PFSK-1 (cell line): ENCODE results near the gene FOXK1.

Experiments
- POLR2AphosphoS5 ChIP-seq: IDR thresholded peaks from 2 replicates; pipeline ENCODE4 v1.6.1; 2012; ENCODE audit warnings: low read depth, mild to moderate bottlenecking, control low read depth, low read length, moderate library complexity
- SIN3A ChIP-seq: IDR thresholded peaks from 2 replicates; pipeline ENCODE4 v1.6.1; 2012; ENCODE audit warnings: mild to moderate bottlenecking, low read length, moderate library complexity, borderline replicate concordance; ENCODE audit not compliant: insufficient read depth
- TF ChIP-seq, protein P1 (sequence below), 2 experiments: IDR thresholded peaks; 2 replicates each; pipeline versions ENCODE4 v1.6.1 to v1.8.0; 2011 to 2012; ENCODE audit warnings: low read depth in 2 of 2, low read length in 2 of 2, control low read depth in 1 of 2, inconsistent platforms in 1 of 2, mild to moderate bottlenecking in 1 of 2, moderate library complexity in 1 of 2; ENCODE audit not compliant: insufficient read depth in 1 of 2

DNA sequence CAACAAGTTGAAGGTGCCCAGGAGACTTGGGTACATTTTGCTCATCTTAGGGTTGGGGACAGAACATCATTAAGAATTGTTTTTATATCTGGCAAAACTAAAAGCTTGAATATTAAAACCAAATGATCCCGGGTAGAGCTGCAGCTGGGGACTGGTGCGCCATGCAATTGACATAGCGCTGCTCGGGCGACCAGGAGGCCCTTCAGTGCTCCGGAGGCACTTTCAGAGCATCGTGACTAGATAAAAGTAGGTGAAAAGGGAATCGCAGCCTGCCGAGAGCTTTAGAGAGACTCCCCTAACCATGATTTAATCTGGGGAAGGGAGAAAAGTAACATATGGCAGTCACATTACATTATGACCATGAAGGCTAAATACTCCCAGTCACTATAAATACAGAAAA, 21.4 kb downstream of the FOXK1 start:
- no peak for TF ChIP-seq POLR2AphosphoS5
- TF ChIP-seq, protein P1, sequence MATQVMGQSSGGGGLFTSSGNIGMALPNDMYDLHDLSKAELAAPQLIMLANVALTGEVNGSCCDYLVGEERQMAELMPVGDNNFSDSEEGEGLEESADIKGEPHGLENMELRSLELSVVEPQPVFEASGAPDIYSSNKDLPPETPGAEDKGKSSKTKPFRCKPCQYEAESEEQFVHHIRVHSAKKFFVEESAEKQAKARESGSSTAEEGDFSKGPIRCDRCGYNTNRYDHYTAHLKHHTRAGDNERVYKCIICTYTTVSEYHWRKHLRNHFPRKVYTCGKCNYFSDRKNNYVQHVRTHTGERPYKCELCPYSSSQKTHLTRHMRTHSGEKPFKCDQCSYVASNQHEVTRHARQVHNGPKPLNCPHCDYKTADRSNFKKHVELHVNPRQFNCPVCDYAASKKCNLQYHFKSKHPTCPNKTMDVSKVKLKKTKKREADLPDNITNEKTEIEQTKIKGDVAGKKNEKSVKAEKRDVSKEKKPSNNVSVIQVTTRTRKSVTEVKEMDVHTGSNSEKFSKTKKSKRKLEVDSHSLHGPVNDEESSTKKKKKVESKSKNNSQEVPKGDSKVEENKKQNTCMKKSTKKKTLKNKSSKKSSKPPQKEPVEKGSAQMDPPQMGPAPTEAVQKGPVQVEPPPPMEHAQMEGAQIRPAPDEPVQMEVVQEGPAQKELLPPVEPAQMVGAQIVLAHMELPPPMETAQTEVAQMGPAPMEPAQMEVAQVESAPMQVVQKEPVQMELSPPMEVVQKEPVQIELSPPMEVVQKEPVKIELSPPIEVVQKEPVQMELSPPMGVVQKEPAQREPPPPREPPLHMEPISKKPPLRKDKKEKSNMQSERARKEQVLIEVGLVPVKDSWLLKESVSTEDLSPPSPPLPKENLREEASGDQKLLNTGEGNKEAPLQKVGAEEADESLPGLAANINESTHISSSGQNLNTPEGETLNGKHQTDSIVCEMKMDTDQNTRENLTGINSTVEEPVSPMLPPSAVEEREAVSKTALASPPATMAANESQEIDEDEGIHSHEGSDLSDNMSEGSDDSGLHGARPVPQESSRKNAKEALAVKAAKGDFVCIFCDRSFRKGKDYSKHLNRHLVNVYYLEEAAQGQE (IDR thresholded peaks at IDR 0.05; ENCODE audit: insufficient read depth in 1 of 2, low read depth in 2 of 2, low read length in 2 of 2) = no peak
- TF ChIP-seq SIN3A = no peak
